ENCODE results near the gene FLNC.

Gene FLNC

DNA sequence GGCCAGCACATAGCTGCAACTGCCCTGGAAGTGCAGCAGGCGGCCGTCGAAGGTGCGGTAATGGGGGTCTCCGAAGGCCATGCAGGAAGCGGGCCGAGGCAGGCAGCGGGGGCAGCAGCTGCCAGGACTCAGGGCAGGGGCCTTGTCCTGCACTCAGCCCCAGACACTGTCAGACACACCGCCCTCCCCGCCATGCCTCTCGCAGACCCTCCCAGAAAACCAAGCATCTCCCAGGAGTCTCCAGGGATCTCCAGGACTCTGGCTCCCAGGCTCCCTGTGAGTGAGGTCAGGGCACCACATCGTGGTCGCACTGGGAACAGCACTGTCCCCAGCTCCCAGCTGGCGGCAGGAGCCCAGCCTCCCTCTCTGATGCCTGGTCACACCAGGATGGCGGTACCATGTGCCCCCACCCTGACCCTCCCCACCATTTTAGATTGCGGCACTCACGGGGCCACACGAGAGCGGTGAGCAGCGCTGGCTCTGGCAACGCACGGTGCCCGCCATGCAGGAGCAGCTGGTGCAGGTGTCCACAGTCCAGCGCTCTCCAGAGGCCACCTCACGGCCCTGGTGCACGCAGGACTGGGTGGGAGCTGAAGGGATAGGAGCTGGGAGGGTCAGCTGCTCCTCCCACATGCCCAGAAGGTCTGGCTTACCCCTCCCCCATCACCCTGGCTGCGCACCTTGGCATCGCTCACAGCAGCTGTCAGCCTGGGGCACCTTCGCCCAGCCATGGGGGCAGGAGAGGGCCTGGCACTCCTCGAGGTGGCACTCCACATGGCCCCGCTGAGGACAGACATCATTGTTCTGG, 49.9 kb downstream of the FLNC start:
- DNase-seq = no peak

DNA sequence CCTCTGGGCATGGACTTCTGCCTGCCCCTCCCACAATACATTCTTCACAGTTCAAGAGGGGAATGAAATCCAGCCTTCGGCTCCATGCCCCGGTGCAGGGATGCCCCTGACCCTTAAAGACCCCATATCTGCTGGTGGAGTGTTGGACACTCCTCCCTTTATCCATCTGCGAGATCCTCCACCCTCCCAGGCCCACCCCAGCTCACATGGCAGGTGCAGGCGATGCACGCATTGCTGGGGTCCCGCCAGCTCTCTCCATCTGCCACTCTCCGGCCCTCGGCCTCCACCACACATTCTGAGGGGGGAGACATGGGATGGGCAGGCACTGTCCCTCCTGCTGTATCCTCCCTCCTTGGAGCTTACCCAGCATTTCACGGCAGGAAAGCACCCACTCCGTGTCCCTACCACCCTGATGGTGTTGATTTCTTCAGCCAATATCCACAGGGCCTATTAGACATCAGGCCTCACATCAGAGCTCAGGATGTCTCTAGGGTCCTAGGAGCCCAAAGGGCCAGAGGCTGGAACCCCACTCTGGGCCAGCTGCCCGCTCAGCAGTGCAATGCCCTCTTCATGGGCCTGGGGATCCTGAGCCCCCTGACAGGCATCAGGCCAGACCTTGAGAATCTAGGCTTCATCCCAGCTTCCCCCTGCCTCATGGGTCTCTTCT, 50.7 kb downstream of the FLNC start:
- no peak for DNase-seq

DNA sequence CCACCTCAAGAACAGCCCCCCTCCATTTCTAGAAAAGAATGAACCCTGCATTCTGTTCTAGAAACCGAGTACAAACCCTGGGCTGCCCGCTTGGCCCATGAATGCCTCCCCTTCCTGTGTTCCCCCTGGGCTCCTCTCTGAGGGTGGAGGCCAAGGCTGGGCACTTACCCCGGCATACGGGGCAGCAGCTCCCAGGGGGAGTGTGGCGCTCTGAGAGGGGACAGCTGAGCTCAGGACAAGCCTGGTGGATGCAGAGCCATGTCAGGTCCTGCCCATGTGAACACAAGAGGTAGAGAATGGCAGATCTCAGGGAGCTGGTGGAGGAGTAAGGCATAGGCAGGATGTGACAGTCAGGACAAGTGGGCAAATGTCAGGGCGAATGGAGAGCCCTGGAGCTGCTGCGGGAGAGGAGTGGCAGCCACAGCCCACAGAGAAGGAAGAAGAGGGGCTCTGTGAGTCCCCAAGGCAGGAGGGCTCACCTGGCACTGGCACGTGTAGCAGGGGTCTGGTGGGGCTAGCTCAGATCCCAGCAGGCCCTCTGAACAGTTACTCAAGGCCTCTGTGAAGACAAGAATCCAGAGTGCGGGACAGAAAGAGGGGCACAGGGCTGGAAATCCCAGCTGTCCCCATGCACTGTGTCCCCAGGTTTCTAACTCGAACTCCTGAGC, 51.4 kb downstream of the FLNC start:
- DNase-seq = no peak

DNA sequence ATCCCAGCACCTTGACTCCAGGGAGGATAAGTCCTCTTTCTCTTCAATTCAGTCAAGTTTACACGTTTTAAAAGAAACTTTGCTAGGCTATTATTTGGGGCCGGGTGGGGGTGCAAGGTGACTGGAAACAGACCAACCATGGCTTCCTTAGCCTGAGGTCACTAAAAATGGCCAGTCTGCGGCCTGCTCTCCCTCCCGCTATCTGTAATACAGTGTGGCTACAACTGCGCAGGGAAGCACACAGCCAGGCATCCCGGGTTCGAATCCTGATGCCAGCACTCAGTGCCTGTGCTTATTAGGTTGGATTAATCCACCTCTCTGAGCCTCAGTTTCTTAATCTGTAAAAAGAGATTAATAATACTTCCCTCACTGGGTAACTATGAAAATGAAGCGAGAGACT, 51.9 kb downstream of the FLNC start:
- no peak for DNase-seq

DNA sequence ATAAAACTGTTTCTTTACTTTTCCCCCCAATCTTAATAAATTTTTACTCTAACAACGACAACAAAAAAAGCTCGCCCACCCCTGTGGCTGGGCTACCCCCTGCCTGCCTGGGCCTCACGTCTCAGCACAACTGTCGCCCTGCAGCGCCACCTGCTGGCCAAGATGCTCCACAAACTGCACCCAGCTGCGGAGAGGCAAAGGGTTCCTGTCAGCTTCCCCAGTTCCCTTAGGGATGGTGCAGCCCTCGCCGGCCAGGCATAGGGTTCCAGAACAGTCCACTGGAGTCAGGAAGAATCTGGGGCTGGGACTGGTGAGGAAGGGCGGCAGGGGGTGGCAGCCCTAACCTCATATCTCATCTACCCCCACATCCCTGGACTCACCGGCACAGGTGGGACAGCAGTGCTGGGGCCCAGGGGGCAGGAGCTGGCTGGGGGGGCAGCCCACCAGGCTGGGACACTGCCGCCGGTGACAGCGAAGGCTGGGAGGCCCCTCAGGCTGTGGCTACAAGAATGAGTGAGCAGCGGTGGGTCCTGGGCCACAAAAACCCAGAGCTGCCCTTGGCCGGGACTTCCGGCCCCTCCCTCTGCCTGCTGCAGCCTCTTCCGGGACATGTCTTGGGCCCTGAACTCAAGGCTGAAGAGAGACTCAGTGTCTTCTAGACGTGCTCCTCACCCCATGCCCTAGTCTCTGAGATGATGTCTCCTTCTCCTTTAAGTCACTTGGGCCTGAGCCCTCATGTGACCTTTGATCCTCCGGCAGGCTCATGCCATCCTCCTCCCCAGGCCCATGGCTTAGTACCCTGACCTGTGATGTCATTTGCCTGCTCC, 53.6 kb downstream of the FLNC start:
- peak; percentile 58 for DNase-seq

DNA sequence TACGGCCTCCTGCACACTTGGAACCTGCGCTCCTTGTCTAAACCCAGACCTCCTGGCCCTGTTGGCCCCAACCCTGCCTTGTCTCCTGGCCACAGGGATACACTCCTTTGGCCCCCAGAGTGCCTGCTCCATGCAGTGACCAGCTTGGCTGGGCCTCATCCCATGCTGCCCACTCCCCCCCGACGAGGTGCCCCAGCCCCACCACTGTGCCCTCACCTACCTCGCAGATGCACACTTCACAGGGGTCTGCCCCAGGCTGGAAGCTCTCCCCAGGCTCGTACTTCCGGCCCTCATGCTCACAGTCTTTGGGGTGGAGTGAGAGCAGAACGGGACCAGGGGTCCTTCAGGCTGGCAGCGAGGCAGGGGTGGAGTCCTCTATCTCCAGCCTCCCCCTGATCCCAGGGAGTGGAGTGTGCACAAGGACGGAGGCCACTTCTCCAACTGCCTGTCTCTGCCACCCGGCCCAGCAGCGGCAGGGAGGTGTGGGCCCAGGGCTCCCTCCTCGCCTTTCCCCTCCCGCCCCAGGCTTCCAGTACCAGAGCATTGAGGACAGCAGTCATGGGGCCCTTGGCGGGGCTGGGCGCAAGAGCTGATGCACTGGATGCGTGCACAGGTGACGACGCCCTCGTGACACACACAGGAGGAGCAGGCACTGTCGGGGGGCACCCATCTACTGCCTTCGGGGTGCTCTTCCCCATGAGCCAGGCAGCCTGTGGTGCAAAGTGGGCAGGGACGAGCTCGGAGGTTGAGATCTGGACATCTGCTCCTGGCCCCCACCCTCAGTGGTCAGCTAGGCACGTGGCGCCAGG, 54.6 kb downstream of the FLNC start:
- DNase-seq = no peak

DNA sequence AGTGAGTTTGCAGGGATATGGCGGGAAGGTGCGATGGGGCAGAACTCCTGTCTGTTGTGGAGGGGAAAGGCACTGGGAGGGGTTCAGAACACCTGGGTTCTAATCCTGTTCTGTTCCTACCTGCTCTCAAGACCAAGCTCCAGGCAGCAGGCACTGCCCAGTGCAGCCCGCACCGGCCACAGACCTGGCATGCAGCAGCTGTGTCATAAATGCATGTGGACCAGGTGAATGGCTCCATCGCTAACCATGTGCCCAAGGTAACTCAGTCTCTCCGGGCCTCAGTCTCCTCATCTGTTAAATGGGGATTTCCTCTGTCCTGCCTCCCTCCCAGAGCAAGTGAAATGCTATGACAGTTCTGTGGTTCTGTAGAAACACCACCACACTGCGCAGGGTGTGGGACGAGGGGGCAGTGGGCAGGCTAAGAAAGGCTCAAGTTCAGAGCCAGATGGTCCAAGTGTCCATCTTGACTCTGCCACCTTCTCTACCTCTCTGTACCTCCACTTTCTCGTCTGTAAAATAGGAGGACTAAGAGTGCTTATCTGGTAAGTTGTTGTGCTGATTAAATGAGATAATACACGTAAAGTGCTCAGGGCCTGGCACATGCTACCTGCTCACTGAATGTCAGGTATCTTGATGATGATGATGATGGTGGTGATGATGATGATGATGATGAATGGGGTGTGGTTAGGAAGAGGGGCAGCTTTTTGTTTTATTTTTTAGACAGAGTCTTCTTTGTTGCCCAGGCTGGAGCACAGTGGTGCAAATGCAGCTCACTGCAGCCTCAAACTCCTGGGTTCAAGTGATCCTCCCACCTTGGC, 55.4 kb downstream of the FLNC start:
- no peak for DNase-seq

DNA sequence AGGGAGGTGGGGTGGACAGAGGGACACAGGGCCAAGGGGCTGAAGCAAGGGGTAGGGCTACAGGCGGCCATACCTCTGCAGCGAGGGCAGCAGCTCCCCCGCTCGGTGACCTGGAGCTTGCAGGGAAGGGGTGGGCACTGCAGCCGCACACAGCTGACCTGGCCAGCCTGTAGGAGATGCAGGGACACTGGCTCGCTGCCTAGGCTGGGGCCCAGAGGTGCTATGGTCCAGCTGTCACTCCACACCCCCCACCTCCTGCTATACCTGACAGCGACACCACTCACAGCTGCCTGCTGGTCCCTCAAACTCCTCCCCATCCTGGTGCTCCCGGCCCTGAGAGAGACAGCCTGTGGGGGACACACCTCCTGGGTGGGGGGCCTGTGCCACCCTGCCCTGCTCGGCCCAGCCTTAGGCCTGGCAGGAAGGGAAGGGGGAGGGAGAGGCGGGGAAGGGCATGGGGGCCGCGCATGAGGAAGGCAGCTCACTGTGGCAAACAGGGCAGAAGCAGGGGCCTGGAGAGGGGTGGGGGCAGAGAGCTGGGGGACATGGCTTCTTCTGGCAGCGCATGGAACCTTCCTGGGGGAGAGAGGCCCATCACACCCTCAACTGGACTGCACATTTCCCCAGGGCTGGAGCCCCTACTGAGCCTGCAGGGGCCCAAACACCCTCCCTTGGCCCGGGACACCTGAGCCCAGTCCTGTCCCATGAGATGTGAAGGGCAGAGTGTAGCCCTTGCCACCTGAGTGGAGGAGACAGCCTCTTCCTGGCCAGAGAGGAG, 56.4 kb downstream of the FLNC start:
- no peak for DNase-seq

DNA sequence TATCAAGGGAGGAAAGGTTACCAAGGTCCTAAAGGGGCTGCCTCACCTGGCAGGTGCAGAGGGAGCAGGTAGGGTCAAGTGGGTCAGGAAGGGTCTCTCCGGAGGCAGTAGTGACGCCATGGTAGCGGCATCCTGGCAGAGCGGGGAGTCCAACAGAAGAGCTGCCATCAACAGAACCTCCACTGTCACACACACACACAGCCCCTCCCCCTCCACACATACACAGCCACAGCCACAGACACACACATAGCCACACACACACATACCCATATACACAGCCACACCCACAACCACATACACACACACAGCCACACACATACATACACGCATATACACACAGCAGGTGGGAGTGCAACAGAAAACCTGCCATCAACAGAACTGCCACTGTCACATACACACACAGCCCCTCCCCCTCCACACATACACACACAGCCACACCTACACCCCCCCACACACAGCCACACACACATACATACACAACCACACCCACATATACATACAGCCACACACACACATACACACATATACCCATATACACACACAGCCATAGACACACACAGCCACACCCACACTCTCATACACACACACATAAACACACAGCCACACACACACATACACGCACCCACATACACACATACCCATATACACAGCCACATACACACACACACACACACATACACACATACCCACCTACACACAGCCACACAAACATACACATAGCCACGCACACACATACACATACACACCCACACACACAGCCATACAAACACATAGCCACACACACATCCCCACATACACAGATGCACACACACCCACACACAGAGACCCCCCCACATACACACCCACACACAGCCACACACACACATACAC, 57.2 kb downstream of the FLNC start:
- DNase-seq = no peak

DNA sequence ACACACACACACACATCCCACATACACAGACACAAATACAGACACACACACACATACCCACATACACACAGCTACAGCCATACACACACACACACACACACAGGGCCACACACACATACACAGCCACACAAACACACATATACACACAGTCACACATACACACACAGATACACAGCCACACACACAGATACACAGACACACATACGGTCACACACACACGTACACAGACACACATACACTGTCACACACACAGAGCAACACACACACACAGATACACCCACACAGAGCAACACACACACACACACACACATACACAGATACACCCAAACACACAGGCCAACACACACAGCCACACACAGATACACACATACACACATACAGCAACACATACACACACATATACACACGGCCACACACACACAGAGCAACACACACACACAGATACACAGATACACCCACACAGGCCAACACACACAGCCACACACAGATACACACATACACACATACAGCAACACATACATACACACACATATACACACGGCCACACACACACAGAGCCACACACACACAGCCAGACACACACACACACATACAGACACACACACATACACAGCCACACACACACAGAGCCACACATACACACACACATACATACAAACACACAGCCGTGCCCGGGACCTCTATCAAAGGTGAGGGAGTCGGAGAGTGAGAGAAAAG, 58.0 kb downstream of the FLNC start:
- no peak for DNase-seq

DNA sequence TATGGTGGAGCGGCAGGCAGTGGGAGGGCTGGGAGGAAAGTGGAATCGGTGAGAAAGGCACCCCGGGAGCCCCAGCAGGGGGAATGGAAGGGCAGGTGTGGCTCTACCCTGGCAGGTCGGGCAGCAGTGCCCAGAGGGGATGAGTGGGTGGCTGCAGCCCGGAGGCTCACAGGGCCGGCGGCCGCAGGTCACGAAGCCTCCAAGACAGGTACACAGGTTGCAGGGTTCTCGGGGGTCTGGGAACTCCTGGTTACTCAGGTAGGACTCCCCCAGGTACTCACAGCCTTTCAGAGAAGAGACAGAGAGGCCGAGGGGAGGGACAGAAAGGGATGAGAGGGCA, 58.5 kb downstream of the FLNC start:
- DNase-seq = no peak

DNA sequence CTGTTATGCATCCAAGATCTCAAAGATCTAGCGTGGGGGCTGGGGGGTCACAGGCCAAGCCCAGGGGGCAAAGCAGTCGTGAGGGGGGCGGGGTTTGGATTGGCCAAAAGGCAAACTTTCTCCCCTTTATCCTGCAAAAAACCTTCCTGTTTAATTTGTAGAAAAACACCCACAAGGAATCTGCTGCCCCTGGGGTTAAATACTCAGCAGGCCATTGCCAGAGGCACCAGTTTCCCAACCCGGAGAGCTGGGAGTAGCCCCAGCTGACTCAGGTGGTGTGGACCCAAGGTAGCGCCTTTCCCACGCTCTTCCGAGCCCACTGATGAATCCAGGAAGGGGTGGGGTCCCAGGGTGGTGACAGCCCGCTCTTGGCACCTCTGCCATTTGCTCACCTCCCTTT, 58.9 kb downstream of the FLNC start:
- DNase-seq = no peak

DNA sequence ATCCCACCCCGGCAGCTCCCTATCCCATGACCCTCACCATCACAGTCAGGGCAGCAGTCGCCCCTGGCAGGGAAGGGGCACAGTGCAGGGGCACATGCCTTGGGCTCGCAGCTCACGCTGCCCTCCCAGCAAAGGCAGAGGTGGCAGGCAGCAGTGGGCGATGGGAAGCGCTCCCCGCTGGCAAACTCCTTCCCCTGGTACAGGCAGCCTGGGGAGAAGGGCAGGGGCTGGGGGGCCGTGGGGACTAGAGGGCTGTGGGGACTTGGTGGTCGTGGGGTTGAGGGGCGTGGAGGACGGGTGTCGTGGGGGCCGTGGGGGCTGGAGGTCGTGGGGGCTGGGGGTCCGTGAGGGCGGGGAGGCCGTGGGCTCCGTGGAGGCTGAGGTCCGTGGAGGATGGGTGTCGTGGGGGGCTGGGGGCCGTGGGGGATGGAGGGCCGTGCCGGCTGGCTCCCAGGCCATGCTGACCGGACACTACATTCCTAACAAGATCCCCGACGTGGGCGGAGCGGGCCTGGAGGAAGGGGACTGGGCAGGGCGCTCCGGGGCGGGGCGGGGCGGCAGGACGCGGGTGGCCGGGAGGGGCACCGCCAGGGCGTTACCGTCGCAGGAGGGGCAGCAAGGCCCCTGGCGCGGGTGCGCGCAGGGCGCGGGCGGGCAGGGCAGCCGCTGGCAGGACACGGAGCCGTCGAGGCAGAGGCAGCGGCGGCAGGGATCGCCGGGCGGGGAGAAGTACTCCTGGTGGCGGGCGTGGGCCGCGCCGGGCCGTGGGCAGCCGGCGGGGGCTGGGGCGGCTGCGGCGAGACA, 60.3 kb downstream of the FLNC start:
- DNase-seq = no peak

DNA sequence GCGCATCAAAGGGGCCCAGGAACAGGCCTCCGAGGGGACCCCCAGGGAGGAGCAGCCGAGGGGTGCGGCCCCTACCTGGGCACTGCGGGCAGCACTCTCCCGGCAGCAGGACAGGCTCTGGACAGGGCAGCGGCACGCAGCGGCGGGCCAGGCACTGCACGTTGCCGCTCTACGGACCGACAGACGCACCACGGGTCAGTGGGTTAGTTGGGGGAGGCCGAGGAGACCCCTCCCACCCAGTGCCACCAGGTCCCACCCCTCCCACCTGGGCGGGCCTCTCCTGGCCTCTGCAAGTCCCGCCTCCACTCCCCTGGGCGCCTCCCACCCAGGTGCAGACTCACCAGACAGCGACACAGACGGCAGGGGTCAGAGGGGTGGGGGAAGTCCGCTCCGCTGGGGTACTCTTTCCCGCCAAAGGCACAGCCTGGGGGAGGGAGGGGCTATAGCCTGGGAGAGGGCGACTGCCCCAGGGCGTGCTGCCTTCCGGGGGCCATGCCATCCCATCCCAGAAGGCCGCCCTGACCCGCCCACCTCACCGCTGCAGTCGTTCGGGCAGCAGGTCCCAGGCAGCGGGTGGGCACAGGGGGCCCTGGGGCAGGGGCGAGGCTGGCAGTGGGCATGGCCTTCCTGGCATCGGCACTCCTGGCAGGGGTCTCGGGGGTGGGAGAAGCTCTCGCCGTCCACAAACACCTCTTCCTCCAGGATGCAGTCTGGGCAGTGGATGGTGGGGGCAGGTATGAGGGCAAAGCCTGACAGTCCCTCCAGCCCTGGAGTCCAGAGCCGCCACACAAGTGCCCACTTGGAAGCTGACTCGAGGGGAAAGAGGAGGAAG, 61.1 kb downstream of the FLNC start:
- DNase-seq = no peak

DNA sequence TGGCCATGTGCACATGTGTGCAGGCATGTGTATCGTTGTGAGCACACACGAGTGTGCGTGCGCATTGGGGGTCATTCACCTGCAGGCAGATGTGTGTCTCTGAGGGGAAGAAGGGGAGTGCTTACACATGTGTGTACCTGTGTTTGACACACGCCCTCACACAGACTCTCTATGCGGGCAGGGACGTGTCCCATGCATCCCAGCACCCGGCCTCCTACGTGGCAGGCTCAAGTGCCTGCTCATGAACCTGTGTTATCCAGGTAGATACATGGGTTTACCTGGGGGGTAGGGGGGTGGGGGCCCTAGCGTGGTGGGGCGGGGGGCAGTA, 61.7 kb downstream of the FLNC start:
- DNase-seq = no peak

DNA sequence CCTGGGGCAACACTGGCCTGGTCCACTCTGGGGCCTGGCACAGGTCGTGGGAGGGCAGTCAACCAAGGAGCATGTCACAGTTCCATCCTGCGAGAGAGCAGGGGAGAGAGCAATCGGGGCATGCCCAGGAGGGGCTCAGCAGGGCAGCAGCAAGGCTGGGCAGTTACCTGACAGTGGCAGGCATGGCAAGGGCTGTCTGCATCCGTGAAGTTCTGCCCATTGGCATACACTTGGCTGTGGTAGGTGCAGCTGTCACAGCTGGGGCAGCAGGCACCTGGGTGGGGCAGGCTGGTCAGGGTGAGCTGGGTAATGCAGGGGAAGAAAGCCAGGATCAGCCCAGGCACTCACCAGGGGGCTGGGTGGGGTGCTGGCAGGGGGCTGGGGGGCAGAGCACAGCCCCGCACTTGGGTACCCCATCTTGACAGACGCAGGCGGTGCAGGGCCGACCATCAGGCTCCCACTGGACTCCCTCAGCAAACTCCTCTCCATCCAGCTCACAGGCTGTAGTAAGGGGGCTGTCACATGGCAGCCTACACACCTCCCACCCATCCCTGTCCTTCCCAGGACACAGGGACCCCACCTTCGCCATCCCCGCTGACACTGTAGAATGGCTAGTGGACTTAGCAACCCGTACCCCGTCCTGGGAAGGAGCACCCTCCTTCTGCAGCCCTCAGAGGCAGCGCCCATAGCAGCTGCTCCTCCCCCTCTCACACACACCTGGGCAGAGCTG, 62.5 kb downstream of the FLNC start:
- no peak for DNase-seq

Data from activated gamma-delta T cell (primary cell).